ENCODE data around the gene SLC26A1.
"Not testable (repeated sequence)": the region's sequence is repeated elsewhere in the genome, so short reads cannot be mapped to it uniquely, and the experiment has no call there.

GRCh38 chr4:939508-939907, 53.7 kb downstream of the SLC26A1 start:
- not testable (repeated sequence) for TF ChIP-seq EP300 (IDR thresholded peaks at IDR 0.05)
- TF ChIP-seq, protein P1, sequence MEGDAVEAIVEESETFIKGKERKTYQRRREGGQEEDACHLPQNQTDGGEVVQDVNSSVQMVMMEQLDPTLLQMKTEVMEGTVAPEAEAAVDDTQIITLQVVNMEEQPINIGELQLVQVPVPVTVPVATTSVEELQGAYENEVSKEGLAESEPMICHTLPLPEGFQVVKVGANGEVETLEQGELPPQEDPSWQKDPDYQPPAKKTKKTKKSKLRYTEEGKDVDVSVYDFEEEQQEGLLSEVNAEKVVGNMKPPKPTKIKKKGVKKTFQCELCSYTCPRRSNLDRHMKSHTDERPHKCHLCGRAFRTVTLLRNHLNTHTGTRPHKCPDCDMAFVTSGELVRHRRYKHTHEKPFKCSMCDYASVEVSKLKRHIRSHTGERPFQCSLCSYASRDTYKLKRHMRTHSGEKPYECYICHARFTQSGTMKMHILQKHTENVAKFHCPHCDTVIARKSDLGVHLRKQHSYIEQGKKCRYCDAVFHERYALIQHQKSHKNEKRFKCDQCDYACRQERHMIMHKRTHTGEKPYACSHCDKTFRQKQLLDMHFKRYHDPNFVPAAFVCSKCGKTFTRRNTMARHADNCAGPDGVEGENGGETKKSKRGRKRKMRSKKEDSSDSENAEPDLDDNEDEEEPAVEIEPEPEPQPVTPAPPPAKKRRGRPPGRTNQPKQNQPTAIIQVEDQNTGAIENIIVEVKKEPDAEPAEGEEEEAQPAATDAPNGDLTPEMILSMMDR (IDR thresholded peaks at IDR 0.05): not testable (repeated sequence)

Data from gastroesophageal sphincter (tissue), 3 donors.